NCI-H2107 treated with DMSO at 0.1 percent for 48 hours (cell line): ENCODE results near the gene DRD1.
"Not testable (repeated sequence)": the region's sequence is repeated elsewhere in the genome, so short reads cannot be mapped to it uniquely, and the experiment has no call there.

ENCODE experiments used
- DNase-seq: peaks from one replicate; lab custom pipeline; 2025; ENCODE audit not compliant: unreplicated experiment; lab: John Stamatoyannopoulos, UW

The DRD1 gene

GRCh38 chr5:175468892-175469291, 24.9 kb upstream of the DRD1 start:
- DNase-seq: no peak

- DNase-seq: no peak
Observed at GRCh38 chr5:175467983-175468690, 24.2 kb upstream of the DRD1 start.

GRCh38 chr5:175466700-175467318, 22.8 kb upstream of the DRD1 start:
- DNase-seq: no peak

- no peak for DNase-seq
Observed at GRCh38 chr5:175465282-175465681, 21.3 kb upstream of the DRD1 start.

- no peak for DNase-seq
Observed at GRCh38 chr5:175464942-175465233, 20.9 kb upstream of the DRD1 start.

- peak; percentile 63 for DNase-seq
Observed at GRCh38 chr5:175464074-175464941, 20.3 kb upstream of the DRD1 start.

- DNase-seq: peak; percentile 69
Observed at GRCh38 chr5:175463641-175464040, 19.7 kb upstream of the DRD1 start.

GRCh38 chr5:175461370-175461769, 17.4 kb upstream of the DRD1 start:
- DNase-seq: no peak

- no peak for DNase-seq
Observed at GRCh38 chr5:175460552-175460951, 16.6 kb upstream of the DRD1 start.

GRCh38 chr5:175460126-175460525, 16.1 kb upstream of the DRD1 start:
- no peak for DNase-seq

- no peak for DNase-seq
Observed at GRCh38 chr5:175457466-175457865, 13.5 kb upstream of the DRD1 start.

- no peak for DNase-seq
Observed at GRCh38 chr5:175456105-175456742, 12.2 kb upstream of the DRD1 start.

GRCh38 chr5:175454338-175454737, 10.4 kb upstream of the DRD1 start:
- not testable (repeated sequence) for DNase-seq

GRCh38 chr5:175452166-175452565, 8.2 kb upstream of the DRD1 start:
- DNase-seq: peak; percentile 18

- DNase-seq: no peak
Observed at GRCh38 chr5:175448276-175448675, 4.3 kb upstream of the DRD1 start.

- no peak for DNase-seq
Observed at GRCh38 chr5:175447571-175447970, 3.6 kb upstream of the DRD1 start.

GRCh38 chr5:175446378-175446777, 2.4 kb upstream of the DRD1 start:
- not testable (repeated sequence) for DNase-seq

GRCh38 chr5:175444905-175445456, 999 bp upstream of the DRD1 start:
- no peak for DNase-seq

- DNase-seq: no peak
Observed at GRCh38 chr5:175443514-175444059, 395 bp downstream of the DRD1 start.

- DNase-seq: no peak
Observed at GRCh38 chr5:175438234-175438857, 5.6 kb downstream of the DRD1 start.

- no peak for DNase-seq
Observed at GRCh38 chr5:175436359-175436758, 7.6 kb downstream of the DRD1 start.
